Panc1 (cell line): ENCODE results near the gene POU3F1. TPM values are rescaled to one million over a fixed set of nuclear protein-coding genes. Genes with fewer than 3 reads are reported as not detected.

Experiments
- ATAC-seq: fragments of 200-7000 bp; cut with Tn5 transposase; 2 replicates; pipeline ENCODE4 v1.9.1; 2020; ENCODE audit warnings: mild to moderate bottlenecking, moderate library complexity
- BruUV-seq: library from RNA; stranded (reverse); fragments of 400-500 nt; replicated peaks from 2 replicates; lab custom pipeline; 2021; lab: Mats Ljungman, UMichigan
- CTCF ChIA-PET: fragments of 300-600 bp; sonication (Branson Sonifier 250); formaldehyde crosslinking; loops from one replicate; lab custom pipeline; 2022; ENCODE audit warnings: antibody characterized with exemption; lab: Charles Lee
- POLR2A ChIA-PET: fragments of 300-600 bp; sonication (Branson Sonifier 250); formaldehyde crosslinking; loops from one replicate; lab custom pipeline; 2022; ENCODE audit warnings: antibody characterized with exemption; lab: Charles Lee
- DNase-seq: peaks from one replicate; pipeline ENCODE4 v3.0.0-alpha.2; 2010; ENCODE audit warnings: low read depth, low spot score
- H3K27ac ChIP-seq: 2 replicates; pipeline ENCODE4 v1.5.1; 2011; ENCODE audit warnings: mild to moderate bottlenecking, low read length, inconsistent platforms
- H3K27me3 ChIP-seq: fragments of 200-500 bp; sonication (Bioruptor generic); 2 replicates; pipeline ENCODE4 v1.6.0; 2014; ENCODE audit warnings: low read length, inconsistent platforms; ENCODE audit not compliant: control insufficient read depth, insufficient read depth
- H3K36me3 ChIP-seq: fragments of 200-500 bp; sonication (Bioruptor generic); 2 replicates; pipeline ENCODE4 v1.5.1; 2014; ENCODE audit warnings: inconsistent platforms, mild to moderate bottlenecking, low read length, moderate library complexity; ENCODE audit not compliant: control insufficient read depth, insufficient read depth
- H3K4me1 ChIP-seq: 2 replicates; pipeline ENCODE4 v1.5.1; 2011; ENCODE audit warnings: inconsistent platforms, mild to moderate bottlenecking, low read length, moderate library complexity; ENCODE audit not compliant: control insufficient read depth, insufficient read depth
- H3K4me3 ChIP-seq, 2 experiments: 2 replicates each; pipeline ENCODE4 v1.5.1; 2011 to 2012; ENCODE audit warnings: low read depth in 2 of 2, low read length in 2 of 2, mild to moderate bottlenecking in 2 of 2, inconsistent platforms in 1 of 2, moderate library complexity in 1 of 2
- H3K9me3 ChIP-seq: fragments of 200-500 bp; sonication (Bioruptor generic); 2 replicates; pipeline ENCODE4 v1.5.1; 2014; ENCODE audit warnings: low read depth, mild to moderate bottlenecking, inconsistent platforms, low read length, moderate library complexity; ENCODE audit not compliant: control insufficient read depth, insufficient read depth
- POLR2AphosphoS5 ChIP-seq: IDR thresholded peaks from 2 replicates; pipeline ENCODE4 v1.6.1; 2012; ENCODE audit warnings: mild to moderate bottlenecking, low read depth, low read length, moderate library complexity
- SIN3A ChIP-seq: IDR thresholded peaks from 2 replicates; pipeline ENCODE4 v1.6.1; 2012; ENCODE audit warnings: low read depth, mild to moderate bottlenecking, low read length, moderate library complexity, borderline replicate concordance; ENCODE audit not compliant: insufficient read depth
- TCF7L2 ChIP-seq: IDR thresholded peaks from 2 replicates; pipeline ENCODE4 v1.6.1; 2011; ENCODE audit warnings: mild to moderate bottlenecking, low read depth, low read length, inconsistent platforms
- in situ Hi-C: cut with HindIII; loops from 2 replicates; pipeline ENCODE4 v1.10.0; 2016; ENCODE audit warnings: low sequenced_read_pairs, low pct_unique_long_range_greater_than_20kb
- intact Hi-C: fragments of 100-400 bp; cut with micrococcal nuclease; formaldehyde crosslinking; loops from one replicate; pipeline ENCODE4 v1.10.0; 2022; ENCODE audit not compliant: unreplicated experiment
- total RNA-seq: library from RNA; stranded (reverse); gene quantifications from one replicate; pipeline ENCODE4 v1.2.1, GENCODE V29; 2021; ENCODE audit not compliant: unreplicated experiment
- TF ChIP-seq, protein P1 (sequence below): fragments of 450-650 bp; IDR thresholded peaks from 2 replicates; pipeline ENCODE4 v1.5.1; 2017; ENCODE audit warnings: mild to moderate bottlenecking
- TF ChIP-seq, protein P2 (sequence below), 2 experiments: IDR thresholded peaks; 2 replicates each; pipeline ENCODE4 v1.6.1; 2011 to 2012; ENCODE audit warnings: low read depth in 2 of 2, control low read depth in 1 of 2, low read length in 1 of 2, mild to moderate bottlenecking in 1 of 2, moderate library complexity in 1 of 2; ENCODE audit not compliant: insufficient read depth in 1 of 2

Gene POU3F1
- total RNA-seq, 1 experiment from 2014 or later: 0.08 TPM

DNA sequence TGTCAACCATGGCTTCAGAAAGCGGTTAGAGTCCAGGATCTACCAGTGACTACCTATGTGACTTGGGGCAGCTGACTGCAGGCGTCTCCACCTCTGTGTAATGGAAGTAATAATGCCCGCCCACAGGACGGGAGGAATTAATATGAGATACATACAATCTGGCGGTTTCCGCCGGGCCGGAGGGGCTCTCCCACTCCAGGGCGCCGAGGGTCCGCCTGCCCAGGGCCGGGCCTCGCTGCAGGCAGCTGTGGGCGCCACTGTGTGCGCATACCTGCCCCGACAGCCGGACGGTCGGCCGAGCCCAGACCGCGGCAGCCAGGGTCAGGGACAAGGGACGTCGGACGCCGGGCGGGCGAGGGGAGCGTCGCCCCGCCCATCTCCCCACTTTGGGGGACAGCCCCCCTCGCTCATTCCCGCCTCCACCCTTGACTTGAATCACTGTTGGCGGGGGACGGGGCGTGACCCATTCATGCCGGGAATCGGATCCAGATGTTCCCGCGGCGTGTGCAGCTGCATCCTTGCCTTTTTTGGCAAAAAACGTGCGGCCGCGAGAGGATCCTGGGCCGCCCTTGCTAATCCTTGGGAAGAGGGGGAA, 50.7 kb downstream of the POU3F1 start:
- DNase-seq: no peak
- no TSS peak for BruUV-seq
- intact Hi-C loops (no loop called here), in situ Hi-C loops (no loop called here)
- peak; percentile 79 for ATAC-seq
- TF ChIP-seq, protein P1, sequence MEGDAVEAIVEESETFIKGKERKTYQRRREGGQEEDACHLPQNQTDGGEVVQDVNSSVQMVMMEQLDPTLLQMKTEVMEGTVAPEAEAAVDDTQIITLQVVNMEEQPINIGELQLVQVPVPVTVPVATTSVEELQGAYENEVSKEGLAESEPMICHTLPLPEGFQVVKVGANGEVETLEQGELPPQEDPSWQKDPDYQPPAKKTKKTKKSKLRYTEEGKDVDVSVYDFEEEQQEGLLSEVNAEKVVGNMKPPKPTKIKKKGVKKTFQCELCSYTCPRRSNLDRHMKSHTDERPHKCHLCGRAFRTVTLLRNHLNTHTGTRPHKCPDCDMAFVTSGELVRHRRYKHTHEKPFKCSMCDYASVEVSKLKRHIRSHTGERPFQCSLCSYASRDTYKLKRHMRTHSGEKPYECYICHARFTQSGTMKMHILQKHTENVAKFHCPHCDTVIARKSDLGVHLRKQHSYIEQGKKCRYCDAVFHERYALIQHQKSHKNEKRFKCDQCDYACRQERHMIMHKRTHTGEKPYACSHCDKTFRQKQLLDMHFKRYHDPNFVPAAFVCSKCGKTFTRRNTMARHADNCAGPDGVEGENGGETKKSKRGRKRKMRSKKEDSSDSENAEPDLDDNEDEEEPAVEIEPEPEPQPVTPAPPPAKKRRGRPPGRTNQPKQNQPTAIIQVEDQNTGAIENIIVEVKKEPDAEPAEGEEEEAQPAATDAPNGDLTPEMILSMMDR: no peak
- TF ChIP-seq SIN3A: peak; percentile 53; the same call in 1 of the 2 replicates
- TF ChIP-seq TCF7L2: 0 out of 2 replicates have a peak, but pooled peaks have one; percentile 39
- peak; percentile 84 for TF ChIP-seq POLR2AphosphoS5
- TF ChIP-seq, protein P2, sequence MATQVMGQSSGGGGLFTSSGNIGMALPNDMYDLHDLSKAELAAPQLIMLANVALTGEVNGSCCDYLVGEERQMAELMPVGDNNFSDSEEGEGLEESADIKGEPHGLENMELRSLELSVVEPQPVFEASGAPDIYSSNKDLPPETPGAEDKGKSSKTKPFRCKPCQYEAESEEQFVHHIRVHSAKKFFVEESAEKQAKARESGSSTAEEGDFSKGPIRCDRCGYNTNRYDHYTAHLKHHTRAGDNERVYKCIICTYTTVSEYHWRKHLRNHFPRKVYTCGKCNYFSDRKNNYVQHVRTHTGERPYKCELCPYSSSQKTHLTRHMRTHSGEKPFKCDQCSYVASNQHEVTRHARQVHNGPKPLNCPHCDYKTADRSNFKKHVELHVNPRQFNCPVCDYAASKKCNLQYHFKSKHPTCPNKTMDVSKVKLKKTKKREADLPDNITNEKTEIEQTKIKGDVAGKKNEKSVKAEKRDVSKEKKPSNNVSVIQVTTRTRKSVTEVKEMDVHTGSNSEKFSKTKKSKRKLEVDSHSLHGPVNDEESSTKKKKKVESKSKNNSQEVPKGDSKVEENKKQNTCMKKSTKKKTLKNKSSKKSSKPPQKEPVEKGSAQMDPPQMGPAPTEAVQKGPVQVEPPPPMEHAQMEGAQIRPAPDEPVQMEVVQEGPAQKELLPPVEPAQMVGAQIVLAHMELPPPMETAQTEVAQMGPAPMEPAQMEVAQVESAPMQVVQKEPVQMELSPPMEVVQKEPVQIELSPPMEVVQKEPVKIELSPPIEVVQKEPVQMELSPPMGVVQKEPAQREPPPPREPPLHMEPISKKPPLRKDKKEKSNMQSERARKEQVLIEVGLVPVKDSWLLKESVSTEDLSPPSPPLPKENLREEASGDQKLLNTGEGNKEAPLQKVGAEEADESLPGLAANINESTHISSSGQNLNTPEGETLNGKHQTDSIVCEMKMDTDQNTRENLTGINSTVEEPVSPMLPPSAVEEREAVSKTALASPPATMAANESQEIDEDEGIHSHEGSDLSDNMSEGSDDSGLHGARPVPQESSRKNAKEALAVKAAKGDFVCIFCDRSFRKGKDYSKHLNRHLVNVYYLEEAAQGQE (IDR thresholded peaks at IDR 0.05; ENCODE audit: insufficient read depth in 1 of 2, low read depth in 2 of 2, low read length in 1 of 2): no peak
- no peaks in the 10 kb centered on the region for H3K36me3 ChIP-seq
- ChIA-PET POLR2A (interaction anchor here (0.7 to 1.5 kb wide), 2 partner anchors 17 to 115 kb away, joined by 9 to 23 read pairs; partner anchors contain the start of gene UTP11), CTCF (no interaction called here)
- peak overlapping the region; percentile 72 for H3K27ac ChIP-seq
- peak overlapping the region; percentile 44 to 58 for H3K4me3 ChIP-seq
- H3K27me3 ChIP-seq: no peaks in the 10 kb centered on the region
- no peaks in the 10 kb centered on the region for H3K9me3 ChIP-seq
- peaks cover 31% of the 10 kb centered on the region for H3K4me1 ChIP-seq

DNA sequence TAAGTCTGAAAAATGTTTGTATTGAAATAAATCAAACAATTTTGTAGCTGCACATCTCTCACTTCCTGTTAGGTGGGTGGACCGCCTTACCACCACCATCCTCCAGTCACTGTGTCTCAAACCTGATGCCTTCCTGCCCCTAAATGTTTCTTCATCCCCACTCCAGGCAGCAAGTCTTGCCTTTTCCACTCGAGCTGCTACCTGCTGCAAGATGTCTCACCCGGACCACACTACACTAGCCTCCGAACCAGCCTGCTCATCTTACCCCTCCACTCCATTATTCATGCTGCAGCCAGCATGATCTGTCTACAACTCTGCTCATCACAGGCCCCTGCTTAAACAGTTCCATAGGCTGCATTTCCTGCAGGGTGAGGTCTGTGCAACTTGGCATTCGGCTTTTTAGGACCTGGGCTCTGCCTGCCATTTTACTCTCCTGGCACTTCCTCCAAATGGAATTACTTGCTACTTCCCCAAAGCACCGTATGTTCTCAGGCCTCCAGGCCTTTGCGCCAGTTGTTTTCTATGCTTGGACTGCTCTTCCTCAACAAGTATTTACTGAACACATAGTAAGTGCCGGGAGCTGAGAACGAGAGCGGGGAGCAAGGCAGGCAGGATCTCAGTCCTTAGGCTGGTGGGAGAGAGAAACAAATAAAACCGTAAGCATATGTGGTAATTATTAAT, 51.6 kb downstream of the POU3F1 start:
- Histone ChIP-seq H3K27ac (peak overlapping the region; percentile 72), H3K9me3 (no peaks in the 10 kb centered on the region), H3K4me1 (peaks cover 23% of the 10 kb centered on the region), H3K27me3 (no peaks in the 10 kb centered on the region), H3K36me3 (no peaks in the 10 kb centered on the region), H3K4me3 (peak overlapping the region; percentile 44 to 58; a peak in 3 of 4 replicates)
- ChIA-PET POLR2A (interaction anchor here (1.5 kb wide), 1 partner anchor 17 kb away, joined by 23 read pairs; the partner anchor contains the start of gene UTP11), CTCF (no interaction called here)
- ATAC-seq (no peak), DNase-seq (no peak)
- TF ChIP-seq SIN3A (no peak), TCF7L2 (no peak), POLR2AphosphoS5 (no peak)
- TF ChIP-seq, protein P1: no peak
- TF ChIP-seq, protein P2 (IDR thresholded peaks at IDR 0.05; ENCODE audit: insufficient read depth in 1 of 2, low read depth in 2 of 2, low read length in 1 of 2): no peak
- in situ Hi-C loops: no loop called here
- TSS peak; percentile 81 for BruUV-seq
- intact Hi-C loops: no loop called here
